CD14-positive monocyte (primary cell): ENCODE results near the gene MLC1. TPM values are rescaled to one million over a fixed set of nuclear protein-coding genes. Genes with fewer than 3 reads are reported as not detected.

Experiments
- DNase-seq, 3 donors: peaks; one replicate each; pipeline ENCODE4 v3.0.0-alpha.2; 2011 to 2022
- H2AFZ ChIP-seq: 2 replicates; pipeline ENCODE4 v1.6.0; 2012; ENCODE audit warnings: mild to moderate bottlenecking, low read depth, low read length, inconsistent platforms; ENCODE audit not compliant: insufficient read depth, poor library complexity, severe bottlenecking
- H3K27ac ChIP-seq, 2 donors: 1 replicate in 1 of 2; 2 replicates in 1 of 2; pipeline ENCODE4 v1.5.1; 2012 to 2013; ENCODE audit warnings: low read length in 2 of 2, control low read depth in 1 of 2, inconsistent platforms in 1 of 2, low read depth in 1 of 2, mild to moderate bottlenecking in 1 of 2
- H3K27me3 ChIP-seq, 2 donors: one replicate each; pipeline versions ENCODE4 v1.6.0 to v1.6.1; 2011 to 2013; ENCODE audit warnings: low read length in 2 of 2; ENCODE audit not compliant: control insufficient read depth in 2 of 2, insufficient read depth in 2 of 2
- H3K36me3 ChIP-seq, 2 donors: replicated peaks in 1 of 2; 1 replicate in 1 of 2; 2 replicates in 1 of 2; pipeline versions ENCODE4 v1.5.1 to v1.6.1; 2012 to 2013; ENCODE audit warnings: low read length in 2 of 2, control low read depth in 1 of 2, inconsistent platforms in 1 of 2, mild to moderate bottlenecking in 1 of 2; ENCODE audit not compliant: insufficient read depth in 2 of 2, control insufficient read depth in 1 of 2
- H3K4me1 ChIP-seq, 2 donors: 1 replicate in 1 of 2; 2 replicates in 1 of 2; pipeline versions ENCODE4 v1.5.1 to v1.6.1; 2012 to 2013; ENCODE audit warnings: low read length in 2 of 2, control low read depth in 1 of 2, inconsistent platforms in 1 of 2, mild to moderate bottlenecking in 1 of 2, moderate library complexity in 1 of 2; ENCODE audit not compliant: insufficient read depth in 2 of 2, control insufficient read depth in 1 of 2
- H3K4me2 ChIP-seq: replicated peaks from 2 replicates; pipeline ENCODE3; 2012; ENCODE audit warnings: low read length, moderate library complexity, mild to moderate bottlenecking; ENCODE audit not compliant: poor library complexity, severe bottlenecking; ENCODE audit errors: extremely low read depth
- H3K4me3 ChIP-seq, 3 experiments: fragments of 200-600 bp in 1 of 3; sonication (generic) in 1 of 3; replicated peaks in 1 of 3; 1 replicate in 2 of 3; 2 replicates in 1 of 3; pipeline ENCODE4 v1.5.1; 2011 to 2013; ENCODE audit warnings: low read length in 3 of 3, mild to moderate bottlenecking in 3 of 3, control low read depth in 2 of 3, low read depth in 2 of 3, inconsistent platforms in 1 of 3, moderate library complexity in 1 of 3
- H3K79me2 ChIP-seq: 2 replicates; pipeline ENCODE4 v1.6.0; 2012; ENCODE audit warnings: mild to moderate bottlenecking, control low read depth, inconsistent platforms, low read length, moderate library complexity; ENCODE audit not compliant: insufficient read depth
- H3K9ac ChIP-seq: 2 replicates; pipeline ENCODE4 v1.6.0; 2017; ENCODE audit warnings: low read length, mild to moderate bottlenecking; ENCODE audit not compliant: insufficient read depth, poor library complexity, severe bottlenecking
- H3K9me3 ChIP-seq, 2 donors: replicated peaks in 1 of 2; 1 replicate in 1 of 2; 2 replicates in 1 of 2; pipeline versions ENCODE4 v1.5.1 to v1.6.1; 2012 to 2013; ENCODE audit warnings: low read length in 2 of 2, control low read depth in 1 of 2; ENCODE audit not compliant: control insufficient read depth in 1 of 2, insufficient read depth in 1 of 2
- H4K20me1 ChIP-seq: 2 replicates; pipeline ENCODE4 v1.6.0; 2012; ENCODE audit warnings: mild to moderate bottlenecking, low read length, control low read depth, moderate library complexity; ENCODE audit not compliant: insufficient read depth
- H3K27ac Mint-ChIP-seq, 7 donors: one replicate each; pipeline ENCODE4 v1.8.0; 2020; ENCODE audit warnings: mild to moderate bottlenecking in 7 of 7, mixed read lengths in 7 of 7, moderate library complexity in 6 of 7, inconsistent platforms in 2 of 7
- H3K27me3 Mint-ChIP-seq, 3 donors: one replicate each; pipeline ENCODE4 v1.8.0; 2021 to 2022; ENCODE audit warnings: low read depth in 3 of 3, mild to moderate bottlenecking in 3 of 3, mixed read lengths in 3 of 3, moderate library complexity in 3 of 3, inconsistent platforms in 1 of 3
- H3K36me3 Mint-ChIP-seq, 2 donors: one replicate each; pipeline ENCODE4 v1.8.0; 2020; ENCODE audit warnings: mixed read lengths in 2 of 2, inconsistent platforms in 1 of 2, mild to moderate bottlenecking in 1 of 2
- H3K4me1 Mint-ChIP-seq: one replicate; pipeline ENCODE4 v1.8.0; 2020; ENCODE audit warnings: mild to moderate bottlenecking, mixed read lengths
- H3K4me3 Mint-ChIP-seq, 2 donors: one replicate each; pipeline ENCODE4 v1.8.0; 2020; ENCODE audit warnings: mild to moderate bottlenecking in 2 of 2, mixed read lengths in 2 of 2, moderate library complexity in 1 of 2
- H3K9me3 Mint-ChIP-seq, 7 donors: one replicate each; pipeline ENCODE4 v1.8.0; 2020 to 2022; ENCODE audit warnings: mixed read lengths in 7 of 7, mild to moderate bottlenecking in 6 of 7, moderate library complexity in 6 of 7, inconsistent platforms in 2 of 7
- WGBS: methylation state at CpG from one replicate; pipeline ENCODE4 v1.1.5; 2013; ENCODE audit warnings: missing lambda C conversion rate; ENCODE audit not compliant: insufficient coverage; 5-methylcytosine and 5-hydroxymethylcytosine counted together
- intact Hi-C, 2 donors: fragments of 100-400 bp; cut with micrococcal nuclease; formaldehyde crosslinking; loops; one replicate each; pipeline versions ENCODE4 v1.15.0 to v1.15.1; 2023
- polyA plus RNA-seq, 3 donors: library from polyadenylated mRNA; depleted of rRNA in 1 of 3; unstranded in 2 of 3; stranded (reverse) in 1 of 3; fragments of 300-500 nt in 2 of 3; fragments of >200 nt in 1 of 3; fragmentation: Illumina TruSeq in 2 of 3; gene quantifications; 1 replicate in 2 of 3; 2 replicates in 1 of 3; pipeline ENCODE4 v1.2.3, GENCODE V29; 2012 to 2021
- TF ChIP-seq, protein P1 (sequence below): fragments of 200-600 bp; IDR thresholded peaks from one replicate; pipeline ENCODE4 v1.8.0; 2022; ENCODE audit warnings: antibody characterized with exemption, mild to moderate bottlenecking

Gene MLC1
- polyA plus RNA-seq, 3 donors: 1.6 to 3.6 (median 1.8) TPM

DNA sequence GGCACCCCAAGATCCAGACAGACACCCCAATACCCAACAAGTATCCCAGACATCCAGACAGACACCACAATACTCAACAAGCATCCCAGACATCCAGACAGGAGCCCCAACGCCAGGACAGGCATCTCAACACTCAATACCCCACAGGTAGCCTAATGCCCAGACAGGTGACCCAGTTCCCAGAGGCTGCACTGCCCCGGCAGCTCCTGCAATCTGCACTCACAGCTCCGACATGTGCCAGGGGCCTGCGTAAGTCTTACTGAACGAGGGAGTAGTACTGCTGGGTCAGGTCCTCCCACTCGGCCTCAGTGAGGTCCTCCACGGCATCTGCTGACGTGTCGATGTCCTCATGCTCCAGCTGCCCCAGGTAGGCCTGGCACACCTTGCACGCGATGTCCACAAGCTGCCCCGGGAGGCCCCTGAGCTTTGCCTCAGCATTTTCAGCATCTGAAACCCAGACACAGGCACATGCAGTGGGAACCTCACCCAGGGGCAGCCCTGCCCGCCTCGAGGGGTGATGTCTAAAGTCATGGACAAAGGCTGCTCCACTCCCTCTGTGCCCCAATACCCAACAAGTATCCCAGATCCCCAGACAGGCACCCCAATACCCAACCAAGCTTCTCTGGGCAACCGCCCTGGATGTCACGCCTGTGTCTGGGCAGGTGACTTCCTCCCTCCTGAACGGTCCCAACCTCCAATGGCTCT is 43.7 kb downstream of the MLC1 start:
- no peak overlapping the region for H3K9ac ChIP-seq
- WGBS: 84% methylated on average over 17 of the region's 17 CpGs

DNA sequence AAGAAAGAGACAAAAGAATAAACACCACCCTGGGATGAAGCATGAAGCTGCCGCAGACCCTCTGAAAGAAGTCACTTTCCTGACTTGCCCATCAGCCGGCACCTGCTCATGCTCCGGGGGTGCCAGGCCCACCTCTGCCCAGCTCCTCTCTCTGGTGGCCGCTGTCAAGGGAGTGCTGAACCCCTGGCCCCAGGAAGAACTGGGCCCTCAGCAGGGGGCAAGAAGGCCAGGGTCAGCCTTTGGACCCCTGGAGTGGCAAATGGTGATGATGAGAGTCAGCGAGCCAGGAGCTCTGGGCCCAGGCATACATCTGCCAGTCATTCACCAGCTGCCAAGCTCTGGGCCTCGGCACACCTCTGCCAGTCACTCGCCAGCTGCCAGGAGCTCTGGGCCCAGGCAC is 44.5 kb downstream of the MLC1 start:
- Histone ChIP-seq H4K20me1 (no peaks in the 10 kb centered on the region), H3K9me3 (peaks cover 6 to 12% of the 10 kb centered on the region in 2 donors), H2AFZ (no peak overlapping the region), H3K27me3 (peaks cover 0 to 10% of the 10 kb centered on the region in 2 donors), H3K36me3 (no peaks in the 10 kb centered on the region), H3K4me3 (no peak overlapping the region), H3K4me1 (peaks cover 0 to 6% of the 10 kb centered on the region in 2 donors), H3K27ac (no peak overlapping the region), H3K9ac (no peak overlapping the region), H3K4me2 (no peak overlapping the region), H3K79me2 (no peaks in the 10 kb centered on the region)
- Mint-ChIP-seq H3K27ac (no peak overlapping the region), H3K9me3 (peaks cover 4 to 23% (median 16%) of the 10 kb centered on the region in 7 donors), H3K36me3 (no peaks in the 10 kb centered on the region), H3K4me1 (peaks cover 7% of the 10 kb centered on the region), H3K27me3 (peaks cover 22 to 30% (median 25%) of the 10 kb centered on the region in 3 donors), H3K4me3 (no peak overlapping the region)
- no peak for DNase-seq
- intact Hi-C loops: no loop called here
- TF ChIP-seq, protein P1, sequence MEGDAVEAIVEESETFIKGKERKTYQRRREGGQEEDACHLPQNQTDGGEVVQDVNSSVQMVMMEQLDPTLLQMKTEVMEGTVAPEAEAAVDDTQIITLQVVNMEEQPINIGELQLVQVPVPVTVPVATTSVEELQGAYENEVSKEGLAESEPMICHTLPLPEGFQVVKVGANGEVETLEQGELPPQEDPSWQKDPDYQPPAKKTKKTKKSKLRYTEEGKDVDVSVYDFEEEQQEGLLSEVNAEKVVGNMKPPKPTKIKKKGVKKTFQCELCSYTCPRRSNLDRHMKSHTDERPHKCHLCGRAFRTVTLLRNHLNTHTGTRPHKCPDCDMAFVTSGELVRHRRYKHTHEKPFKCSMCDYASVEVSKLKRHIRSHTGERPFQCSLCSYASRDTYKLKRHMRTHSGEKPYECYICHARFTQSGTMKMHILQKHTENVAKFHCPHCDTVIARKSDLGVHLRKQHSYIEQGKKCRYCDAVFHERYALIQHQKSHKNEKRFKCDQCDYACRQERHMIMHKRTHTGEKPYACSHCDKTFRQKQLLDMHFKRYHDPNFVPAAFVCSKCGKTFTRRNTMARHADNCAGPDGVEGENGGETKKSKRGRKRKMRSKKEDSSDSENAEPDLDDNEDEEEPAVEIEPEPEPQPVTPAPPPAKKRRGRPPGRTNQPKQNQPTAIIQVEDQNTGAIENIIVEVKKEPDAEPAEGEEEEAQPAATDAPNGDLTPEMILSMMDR: no peak
- 93% methylated on average over 5 of the region's 7 CpGs for WGBS

More for the DNA sequence above, 43.7 kb downstream of the MLC1 start:
- H3K36me3 Mint-ChIP-seq: no peaks in the 10 kb centered on the region
- H3K36me3 ChIP-seq: no peaks in the 10 kb centered on the region
- no peak overlapping the region for H3K4me3 ChIP-seq
- H3K4me1 Mint-ChIP-seq: peaks cover 7% of the 10 kb centered on the region
- no peak overlapping the region for H3K4me3 Mint-ChIP-seq
- TF ChIP-seq, protein P1: no peak
- peaks cover 4 to 12% of the 10 kb centered on the region in 2 donors for H3K9me3 ChIP-seq
- peaks cover 0 to 6% of the 10 kb centered on the region in 2 donors for H3K4me1 ChIP-seq
- intact Hi-C loops: no loop called here
- H3K27ac Mint-ChIP-seq: no peak overlapping the region
- no peak for DNase-seq
- no peak overlapping the region for H3K27ac ChIP-seq
- H3K4me2 ChIP-seq: no peak overlapping the region
- H3K27me3 ChIP-seq: peaks cover 0 to 5% of the 10 kb centered on the region in 2 donors
- H4K20me1 ChIP-seq: no peaks in the 10 kb centered on the region
- peaks cover 4 to 23% (median 16%) of the 10 kb centered on the region in 7 donors for H3K9me3 Mint-ChIP-seq
- H3K79me2 ChIP-seq: no peaks in the 10 kb centered on the region
- peaks cover 22 to 28% (median 26%) of the 10 kb centered on the region in 3 donors for H3K27me3 Mint-ChIP-seq
- no peak overlapping the region for H2AFZ ChIP-seq
